Stimulated activated CD4-positive, alpha-beta T cell treated with anti-CD3 and anti-CD28 coated beads, Interleukin-1b, Interleukin-23, amount 100 ng/mL, for 48 hours (primary cell): ENCODE measurements around the gene SH2B2.
"Not testable (repeated sequence)": the region's sequence is repeated elsewhere in the genome, so short reads cannot be mapped to it uniquely, and the experiment has no call there.

Experiments
- DNase-seq: peaks from one replicate; pipeline ENCODE4 v3.0.0-alpha.2; 2020

The SH2B2 gene

DNA sequence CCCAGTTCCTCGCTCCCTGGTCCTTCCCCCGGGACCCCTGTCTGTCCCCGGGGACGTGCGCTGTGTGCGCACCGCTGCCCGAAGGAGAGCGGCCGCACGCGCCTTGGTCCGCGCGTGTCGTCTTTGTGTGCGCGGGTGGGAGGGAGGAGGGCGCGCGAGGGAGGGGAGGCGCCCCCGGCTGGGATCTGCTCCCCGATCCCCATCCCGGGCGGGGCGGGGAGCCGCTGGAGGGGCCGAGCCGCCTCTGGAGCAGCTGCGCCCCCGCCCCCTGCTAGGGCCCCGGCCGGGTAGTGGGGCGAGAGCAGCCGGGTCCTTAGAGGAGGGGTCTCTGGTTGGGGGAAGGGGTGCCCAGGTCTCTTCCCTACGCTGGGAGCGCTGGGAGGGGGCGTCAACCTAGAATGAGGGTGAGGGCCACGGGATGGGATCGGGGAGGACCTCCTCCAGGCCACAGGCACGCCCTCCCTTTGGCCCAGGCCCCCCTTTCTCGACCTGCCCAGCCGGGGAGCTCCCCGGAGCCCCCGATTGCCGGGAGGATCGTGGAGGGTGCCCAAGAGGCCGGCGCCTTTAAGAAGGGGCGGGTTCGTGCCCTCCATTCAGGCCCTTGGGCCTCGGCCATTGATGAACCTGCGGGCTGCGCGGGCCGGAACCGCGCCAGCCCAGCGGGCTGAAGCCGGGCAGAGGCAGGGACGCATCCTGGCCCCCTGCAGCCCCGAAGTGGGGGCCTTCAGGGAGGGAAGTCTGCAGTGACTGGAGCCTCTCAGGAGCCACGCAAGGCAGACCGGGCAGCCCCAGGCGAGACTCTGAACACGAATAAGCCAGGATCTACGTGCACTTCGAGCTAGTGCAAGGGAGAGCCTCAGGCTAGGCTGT, 678 bp downstream of the SH2B2 start:
- peak; percentile 13 for DNase-seq

DNA sequence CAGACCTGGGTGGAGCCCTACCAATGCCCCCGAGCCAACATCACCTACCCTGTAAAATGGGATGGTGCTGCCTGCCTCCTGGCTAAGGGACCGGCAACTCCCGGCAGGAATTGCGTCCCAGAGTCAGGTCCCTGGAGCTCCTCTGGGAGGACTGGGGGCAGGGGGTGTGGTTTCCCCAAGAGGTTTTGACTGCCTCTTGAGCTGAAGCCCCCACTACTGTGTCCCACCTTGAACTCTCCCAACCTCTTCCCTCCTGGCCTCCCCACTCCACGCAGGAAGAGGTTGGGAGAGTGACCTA, 1.3 kb downstream of the SH2B2 start:
- no peak for DNase-seq

DNA sequence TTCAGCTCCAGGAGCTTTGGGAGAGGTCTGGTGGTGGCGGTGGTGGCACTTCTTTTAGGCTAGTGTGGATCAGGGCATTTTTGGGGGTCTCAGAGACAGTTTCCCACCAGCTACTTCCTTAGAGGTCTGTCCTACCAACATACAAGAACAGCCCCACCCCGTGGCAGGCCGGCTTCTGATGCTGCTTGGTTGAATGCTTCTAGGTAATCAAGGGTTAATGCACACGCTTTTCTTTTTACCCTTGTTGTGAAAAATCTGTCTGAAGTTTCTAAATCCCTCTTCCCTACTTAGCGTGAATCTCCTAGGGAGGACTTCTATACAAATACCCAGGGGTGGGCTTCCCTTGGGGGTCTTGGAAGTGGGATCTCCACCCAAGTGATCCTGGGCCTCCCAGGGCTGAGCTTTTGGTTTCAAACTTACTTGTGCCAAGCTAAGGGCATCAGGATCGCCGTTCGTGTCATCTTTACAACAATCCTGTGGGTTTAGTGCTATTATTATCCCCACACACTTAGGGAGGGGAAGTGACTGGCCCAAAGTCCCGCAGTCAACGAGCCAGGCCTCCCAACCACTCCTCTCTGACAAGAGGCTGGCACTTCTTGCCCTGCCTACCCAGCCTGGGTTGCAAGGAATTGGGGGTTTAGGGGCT, 1.7 kb downstream of the SH2B2 start:
- DNase-seq = no peak

DNA sequence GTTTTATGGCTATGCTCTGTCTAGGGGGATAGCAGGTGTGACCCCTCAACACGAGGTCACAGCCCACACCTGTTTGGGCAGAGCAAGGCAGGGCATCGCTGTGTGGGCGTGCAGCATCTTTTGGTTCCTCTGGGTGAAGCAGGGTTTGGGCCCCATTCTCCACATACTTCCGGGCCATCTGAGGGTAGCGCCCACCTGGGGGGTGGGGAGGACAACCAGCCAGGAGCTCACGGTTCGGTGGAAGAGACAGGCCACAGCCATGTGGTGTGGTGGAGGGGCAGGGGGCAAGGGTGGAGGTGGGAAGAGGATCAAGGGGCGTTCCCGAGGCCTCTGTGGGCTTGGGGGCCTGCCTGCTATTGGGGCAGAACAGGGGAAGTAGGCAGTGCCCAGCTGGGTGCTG, 2.4 kb downstream of the SH2B2 start:
- DNase-seq = no peak

DNA sequence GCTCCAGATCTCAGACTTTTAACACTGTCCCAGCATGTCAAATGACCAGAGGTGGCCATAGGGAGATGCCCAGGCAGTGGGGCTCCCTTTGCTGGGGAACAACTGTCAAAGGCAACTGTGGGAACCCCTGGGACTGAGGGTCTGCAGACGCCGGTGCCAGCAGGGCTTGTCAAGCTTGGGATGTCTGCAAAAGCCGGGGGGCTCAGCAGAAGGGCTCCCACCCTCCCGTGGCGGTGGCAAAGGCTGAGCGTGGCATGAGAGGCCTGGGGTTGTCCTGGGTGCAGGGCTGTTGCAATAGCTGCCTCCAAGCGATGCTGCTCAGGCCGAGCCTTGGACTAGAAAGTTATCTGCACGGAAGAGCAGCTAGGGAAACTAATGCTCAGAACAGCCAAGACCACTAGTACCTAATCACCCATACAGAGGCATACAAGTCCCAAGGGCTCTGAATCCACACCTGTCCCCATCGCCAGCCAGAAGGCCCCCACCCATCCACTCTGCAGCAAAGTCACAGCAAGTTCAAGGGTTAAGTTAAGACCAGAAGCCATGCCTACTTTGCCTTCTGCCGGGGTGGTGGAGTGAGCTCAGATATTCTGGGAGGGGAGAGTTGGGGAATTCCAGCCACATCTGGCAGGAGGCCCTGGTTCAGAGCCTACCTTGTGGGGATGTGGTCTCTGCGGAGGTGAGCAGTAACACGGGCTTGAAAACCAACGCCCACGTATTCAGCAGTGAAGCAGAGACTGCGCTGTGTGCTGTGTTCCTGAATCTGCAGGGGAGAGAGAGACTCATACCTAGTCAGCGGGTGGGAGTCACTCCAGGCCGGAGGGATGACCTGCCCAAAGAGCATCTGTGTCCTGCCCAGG, 4.6 kb downstream of the SH2B2 start:
- DNase-seq = peak; percentile 29

DNA sequence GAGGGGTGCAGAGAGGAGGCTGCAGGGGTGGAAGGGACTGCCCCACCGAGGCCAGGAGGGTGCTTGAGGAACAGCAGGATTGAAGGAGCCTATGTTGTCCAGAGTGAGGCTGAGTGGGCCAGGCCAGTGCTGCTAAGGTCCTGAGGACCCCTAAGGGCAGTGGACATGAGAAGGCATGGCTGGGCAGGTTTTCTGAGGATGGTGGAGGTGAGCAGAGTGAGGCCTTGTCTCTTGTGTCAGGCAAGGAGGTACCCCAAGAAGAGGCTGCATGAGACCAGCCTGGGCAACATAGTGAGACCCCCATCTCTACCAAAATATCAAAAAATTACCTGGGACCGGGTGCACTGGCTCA, 5.2 kb downstream of the SH2B2 start:
- DNase-seq = no peak

DNA sequence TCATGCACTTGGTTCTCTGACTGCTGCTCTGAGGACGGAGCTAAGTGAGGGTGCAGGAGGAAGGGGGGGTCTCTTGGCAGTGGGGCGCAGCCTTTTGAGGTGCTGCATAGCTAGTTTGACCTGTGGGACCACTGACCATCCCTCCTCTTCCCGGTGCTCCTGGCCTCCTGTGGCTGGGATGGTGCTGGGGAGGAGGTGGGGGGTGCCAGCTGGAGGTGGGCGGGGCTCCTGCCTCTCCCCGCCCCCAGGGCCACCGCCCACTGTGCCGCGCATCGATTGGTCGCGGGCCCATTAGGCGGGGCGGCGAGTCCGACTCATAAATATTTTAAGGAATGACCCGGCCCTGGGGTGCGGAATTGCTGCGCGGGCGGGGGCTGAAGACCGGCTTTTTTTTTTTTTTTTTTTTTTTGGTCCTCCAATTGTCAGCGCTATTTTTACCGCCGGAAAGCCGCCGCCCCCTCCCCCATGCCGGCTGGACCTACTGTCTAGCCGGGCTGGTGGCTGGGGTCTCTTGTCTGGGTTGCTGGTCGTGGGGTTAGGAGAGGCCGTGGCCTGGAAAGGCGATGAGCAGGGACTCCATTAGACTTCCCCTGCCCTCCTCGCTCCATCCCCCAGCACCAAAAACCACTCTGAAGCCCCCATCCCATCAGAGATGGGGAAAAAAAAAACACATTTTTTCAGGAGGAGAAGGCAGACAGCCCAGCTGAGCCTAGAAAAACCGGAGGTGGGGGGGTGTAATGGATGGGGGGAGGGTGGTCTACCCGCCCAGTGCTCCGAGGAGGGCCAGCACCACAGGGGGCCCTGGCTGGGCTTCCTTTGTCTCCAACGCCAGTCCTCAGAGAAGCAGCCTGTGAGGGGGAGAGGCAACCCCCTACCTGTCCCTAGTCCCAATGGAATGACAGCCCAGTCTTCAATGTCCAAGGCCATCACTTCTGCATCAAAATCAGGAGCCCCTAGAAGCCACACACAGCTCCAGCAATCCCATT, 6.4 kb downstream of the SH2B2 start:
- no peak for DNase-seq

DNA sequence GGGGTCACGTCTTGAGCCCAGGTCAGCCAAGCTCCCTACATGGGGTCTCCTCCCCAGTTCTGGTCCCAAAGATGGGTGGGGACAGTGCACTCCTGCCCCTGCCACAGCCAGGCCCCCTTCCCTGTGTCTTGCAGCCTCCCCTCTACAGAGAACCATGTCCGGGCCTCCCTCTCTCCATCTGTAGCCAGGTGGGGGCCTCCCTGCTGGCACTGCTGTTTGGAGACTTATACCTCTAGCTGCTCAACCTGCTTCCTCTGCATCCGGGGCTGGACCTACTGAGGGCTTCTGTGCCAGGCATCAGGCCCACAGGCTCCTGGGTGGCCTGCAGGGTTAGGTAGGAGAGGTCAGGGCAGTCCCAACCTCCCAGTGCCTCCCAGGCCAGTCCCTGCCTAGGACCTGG, 7.9 kb downstream of the SH2B2 start:
- no peak for DNase-seq

DNA sequence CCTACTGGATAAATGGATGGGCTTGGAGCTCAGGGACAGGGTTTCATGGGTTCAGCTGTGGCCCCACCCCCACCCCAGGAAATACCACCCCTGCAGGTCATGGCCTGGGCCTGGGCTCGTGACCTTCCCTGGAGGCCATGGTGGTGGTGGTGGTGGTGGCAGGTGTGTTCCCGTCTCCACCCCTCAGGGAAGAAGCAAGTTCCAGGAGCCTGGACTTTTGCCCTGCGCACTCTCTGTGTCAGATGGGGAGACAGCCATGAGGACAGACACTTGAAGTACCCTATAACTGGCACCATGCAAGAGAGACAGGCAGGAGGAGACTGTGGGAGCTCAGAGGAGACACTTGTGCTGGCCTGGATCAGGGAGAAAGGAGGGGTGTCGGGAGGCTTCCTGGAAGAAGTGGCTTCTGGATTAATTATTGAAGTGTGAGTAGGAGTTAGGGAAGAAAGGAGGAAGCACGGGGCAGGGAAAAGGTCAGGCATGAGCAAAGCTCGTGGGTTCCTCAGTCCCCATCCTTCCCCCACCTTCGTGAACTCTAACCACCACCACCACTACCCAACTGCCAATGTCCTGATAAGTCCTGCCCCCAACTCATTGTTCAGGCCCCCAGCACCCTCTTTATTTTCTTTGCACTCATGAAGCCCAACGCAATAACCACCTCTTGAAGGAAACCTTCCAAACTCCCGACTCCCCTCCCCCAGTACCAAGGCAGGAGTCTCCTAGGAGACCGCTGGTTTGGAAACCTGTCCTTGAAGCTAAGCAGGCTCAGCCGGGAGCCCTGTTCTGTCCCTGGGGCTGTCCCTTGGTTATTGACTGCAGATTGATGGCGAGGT, 8.9 kb downstream of the SH2B2 start:
- DNase-seq = no peak

DNA sequence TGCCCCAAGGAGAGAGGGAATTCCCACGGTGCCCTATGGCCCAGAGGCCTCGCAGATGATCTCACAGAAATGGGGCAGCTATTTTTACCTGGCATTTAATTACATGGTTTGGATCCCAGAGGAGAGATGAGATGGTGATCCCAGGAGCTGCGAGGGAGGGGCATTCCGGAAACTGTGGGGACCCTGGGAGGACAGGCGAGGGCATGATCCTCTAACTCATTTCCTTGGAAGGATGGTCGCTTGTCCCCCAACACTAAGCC, 9.4 kb downstream of the SH2B2 start:
- DNase-seq = no peak

DNA sequence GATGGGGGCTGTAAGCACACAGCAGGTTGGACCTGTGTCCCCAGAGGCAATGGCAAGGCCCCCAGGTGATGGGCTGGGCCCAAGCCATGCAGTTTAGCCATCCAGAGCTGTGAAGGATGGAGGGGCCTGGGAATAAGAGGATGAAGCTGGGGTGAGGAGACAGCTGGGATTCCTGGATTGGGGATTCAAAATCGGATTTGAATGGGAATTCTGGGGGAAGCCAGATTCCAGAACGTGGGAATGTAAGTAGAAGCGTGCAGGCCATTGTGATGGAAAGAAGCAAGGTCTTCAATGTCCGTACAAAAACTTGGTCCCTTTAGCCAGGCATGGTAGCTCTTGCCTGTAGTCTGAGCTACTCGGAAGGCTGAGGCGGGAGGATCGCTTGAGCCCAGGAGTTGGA, 9.8 kb downstream of the SH2B2 start:
- DNase-seq = no peak

DNA sequence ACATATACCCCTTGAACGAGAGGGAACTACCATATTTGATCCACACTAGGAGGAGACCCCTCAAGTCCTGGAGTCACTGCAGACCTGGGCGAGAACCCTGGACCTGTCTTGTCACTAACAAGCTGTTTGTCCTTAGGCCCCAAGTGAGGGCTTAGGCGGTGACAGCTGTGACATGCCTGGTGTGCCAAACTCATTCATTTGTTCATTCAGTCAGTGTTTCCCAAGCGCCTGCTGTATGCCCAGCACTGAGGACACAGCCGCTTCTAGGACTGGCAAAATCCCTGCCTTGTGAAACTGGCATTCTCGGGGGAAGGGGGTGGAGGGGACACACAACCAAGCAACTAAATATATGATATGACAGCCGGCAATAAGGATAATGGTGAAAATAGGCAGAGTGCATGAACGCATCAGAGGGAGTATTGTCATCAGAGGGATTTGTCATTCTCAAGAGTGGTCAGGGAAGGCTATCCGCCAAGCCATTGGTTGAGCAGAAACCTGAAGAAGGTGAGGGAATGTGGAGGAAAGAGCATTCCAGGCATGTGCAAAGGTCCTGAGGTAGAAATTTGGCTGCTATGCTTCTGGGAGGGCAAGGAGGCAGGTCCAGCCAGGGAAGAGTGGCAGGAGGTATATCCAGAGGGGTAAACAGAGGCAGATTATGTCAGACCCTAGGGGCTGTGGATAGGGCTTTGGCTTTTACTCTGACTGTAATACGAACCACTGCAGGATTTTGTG, 11.0 kb downstream of the SH2B2 start:
- no peak for DNase-seq

DNA sequence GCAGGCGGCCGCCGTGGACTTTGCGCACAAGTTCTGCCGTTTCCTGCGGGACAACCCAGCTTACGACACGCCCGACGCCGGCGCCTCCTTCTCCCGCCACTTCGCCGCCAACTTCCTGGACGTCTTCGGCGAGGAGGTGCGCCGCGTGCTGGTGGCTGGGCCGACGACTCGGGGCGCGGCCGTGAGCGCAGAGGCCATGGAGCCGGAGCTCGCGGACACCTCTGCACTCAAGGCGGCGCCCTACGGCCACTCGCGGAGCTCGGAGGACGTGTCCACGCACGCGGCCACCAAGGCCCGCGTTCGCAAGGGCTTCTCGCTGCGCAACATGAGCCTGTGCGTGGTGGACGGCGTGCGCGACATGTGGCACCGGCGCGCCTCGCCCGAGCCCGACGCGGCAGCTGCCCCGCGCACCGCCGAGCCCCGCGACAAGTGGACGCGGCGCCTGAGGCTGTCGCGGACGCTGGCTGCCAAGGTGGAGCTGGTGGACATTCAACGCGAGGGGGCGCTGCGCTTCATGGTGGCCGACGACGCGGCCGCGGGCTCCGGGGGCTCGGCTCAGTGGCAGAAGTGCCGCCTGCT, 14.1 kb downstream of the SH2B2 start:
- no peak for DNase-seq

DNA sequence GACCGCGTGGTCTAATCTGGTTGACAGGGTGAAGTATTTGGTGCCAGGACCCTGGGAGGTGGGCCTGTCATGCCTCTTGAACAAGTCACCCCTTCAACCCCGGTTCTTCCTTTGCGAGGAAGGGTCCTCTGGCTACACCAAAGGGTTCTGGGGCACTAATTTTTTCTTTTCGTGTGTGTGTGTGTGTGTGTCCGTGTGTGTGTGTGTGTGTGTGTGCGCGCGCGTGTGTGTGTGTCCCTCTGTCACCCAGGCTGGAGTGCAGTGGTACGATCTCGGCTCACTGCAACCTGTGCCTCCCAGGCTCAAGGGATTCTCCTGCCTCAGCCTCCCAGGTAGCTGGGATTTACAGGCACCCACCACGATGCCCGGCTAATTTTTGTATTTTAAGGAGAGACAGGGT, 14.7 kb downstream of the SH2B2 start:
- not testable (repeated sequence) for DNase-seq

DNA sequence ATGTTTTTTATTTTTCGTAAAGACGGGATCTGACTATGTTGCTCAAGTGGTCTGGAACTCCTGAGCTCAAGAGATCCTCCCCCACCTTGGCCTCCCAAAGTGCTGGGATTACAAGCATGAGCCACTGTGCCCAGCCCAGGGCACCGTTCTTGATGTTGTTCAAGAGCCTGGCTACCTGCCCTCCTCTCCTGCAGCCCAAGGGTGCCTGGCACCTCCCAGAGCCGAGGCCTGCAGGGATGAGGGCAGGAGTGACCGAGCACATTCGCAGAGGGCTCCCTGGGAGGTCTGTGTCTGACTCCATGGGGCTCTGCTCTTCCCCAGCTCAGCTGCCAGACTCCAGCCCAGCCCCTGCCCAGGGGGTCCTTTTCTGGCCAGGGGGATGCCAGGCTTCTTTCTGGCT, 15.4 kb downstream of the SH2B2 start:
- no peak for DNase-seq

DNA sequence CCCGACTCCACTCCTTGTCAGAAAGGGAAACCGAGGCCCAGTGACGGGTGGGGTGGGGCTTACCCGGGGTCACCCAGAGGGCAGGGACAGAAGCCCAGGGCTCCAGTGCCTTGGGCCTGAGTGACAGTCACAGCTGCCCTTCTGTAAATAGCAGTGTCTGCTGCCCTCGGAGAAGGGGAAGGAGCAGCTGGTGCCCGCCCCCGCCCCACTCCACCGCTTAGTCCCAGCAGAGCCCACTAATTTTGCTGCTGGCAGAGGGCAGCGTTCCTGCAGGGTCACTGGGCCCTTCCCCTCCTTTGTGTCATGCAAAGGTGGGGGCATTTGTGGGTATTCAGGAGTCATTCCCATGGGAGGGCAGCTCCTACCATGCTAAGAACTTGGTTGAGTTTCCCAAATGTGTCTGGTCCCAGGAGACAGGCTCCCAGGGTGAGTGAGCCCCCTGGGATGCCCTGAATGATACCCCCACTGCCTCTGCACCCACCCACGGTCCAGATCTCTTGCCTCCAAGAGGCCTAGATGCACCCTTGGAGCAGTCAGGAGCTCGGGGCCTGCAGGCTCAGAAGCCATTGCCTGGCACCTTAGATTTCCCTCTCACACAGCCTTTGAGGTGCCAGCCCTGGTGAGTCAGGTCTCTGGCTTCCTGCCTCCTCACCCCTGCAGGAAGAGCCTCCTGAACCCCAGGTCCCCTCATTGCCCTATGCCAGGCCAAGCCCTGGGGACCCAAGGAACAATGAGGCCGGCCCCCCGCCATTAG, 17.2 kb downstream of the SH2B2 start:
- no peak for DNase-seq

DNA sequence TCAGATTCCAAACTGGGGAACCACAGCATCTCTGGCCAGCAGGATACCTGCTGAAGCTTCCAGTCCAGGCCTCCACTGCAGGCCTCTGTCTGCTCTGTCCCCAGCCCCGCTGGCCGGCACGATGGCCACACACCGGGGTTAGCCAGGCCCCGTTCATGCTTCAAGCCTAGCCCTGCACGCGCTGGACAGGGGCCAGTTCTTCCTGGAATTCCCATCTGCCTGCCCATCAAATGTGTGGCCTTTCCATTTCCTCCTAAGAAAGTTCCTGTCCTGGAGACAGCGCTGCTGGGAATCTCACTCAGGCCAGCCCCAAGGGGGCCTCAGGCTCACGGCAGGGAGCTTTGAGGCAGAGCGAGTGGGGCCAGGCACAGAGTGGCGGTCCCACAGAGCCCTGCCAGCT, 18.0 kb downstream of the SH2B2 start:
- no peak for DNase-seq

DNA sequence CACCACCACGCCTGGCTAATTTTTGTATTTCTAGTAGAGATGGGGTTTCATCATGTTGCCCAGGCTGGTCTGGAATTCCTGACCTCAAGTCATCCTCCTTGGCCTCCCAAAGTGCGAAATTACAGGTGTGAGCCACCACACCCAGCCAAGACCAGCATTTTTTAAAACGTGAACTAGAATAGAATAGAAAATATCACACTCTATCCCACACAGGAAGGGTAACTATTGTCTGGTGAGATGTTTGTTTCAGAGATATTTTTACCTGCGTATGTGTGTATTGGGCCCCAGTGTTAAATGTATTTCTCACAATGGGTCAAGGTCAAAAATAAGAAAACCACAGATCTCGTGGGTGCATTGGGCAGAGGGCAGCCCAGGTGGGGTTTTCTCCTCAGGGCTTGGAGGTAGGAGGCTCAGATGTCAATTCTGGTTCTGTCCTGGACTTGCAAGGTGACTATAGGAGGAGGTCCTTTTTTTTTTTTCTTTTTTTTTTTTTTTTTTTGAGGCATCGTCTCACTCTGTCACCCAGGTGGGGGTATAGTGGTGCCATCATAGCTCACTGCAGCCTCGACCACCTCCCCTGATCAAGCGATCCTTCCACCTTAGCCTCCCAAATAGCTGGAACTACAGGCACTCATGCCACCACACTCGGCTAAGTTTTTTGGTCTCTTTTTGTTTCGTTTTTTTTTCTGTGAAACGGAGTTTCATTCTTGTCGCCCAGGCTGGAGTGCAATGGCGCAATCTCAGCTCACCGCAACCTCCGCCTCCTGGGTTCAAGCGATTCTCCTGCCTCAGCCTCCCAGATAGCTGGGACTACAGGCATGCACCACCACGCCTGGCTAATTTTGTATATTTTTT, 19.0 kb downstream of the SH2B2 start:
- no peak for DNase-seq
